ENCODE results near the gene ZNF135.

ZNF135 gene

GRCh38 chr19:58088521-58089052 lies 29.5 kb downstream of the ZNF135 start:
- Histone ChIP-seq H3K4me3 (ENCODE audit: low read depth, low read length) (no peak overlapping the region), H3K27ac (no peak overlapping the region), H3K9me3 (ENCODE audit: severe bottlenecking) (no peaks in the 10 kb centered on the region), H3K27me3 (ENCODE audit: insufficient read depth, low read depth, severe bottlenecking) (no peaks in the 10 kb centered on the region), H3K36me3 (peaks cover 29% of the 10 kb centered on the region)
- DNase-seq = no peak
- no peak for TF ChIP-seq CTCF (IDR thresholded peaks at IDR 0.05; ENCODE audit: low read depth, low read length)

GRCh38 chr19:58089846-58090245 lies 30.8 kb downstream of the ZNF135 start:
- no peak for DNase-seq
- H3K36me3 ChIP-seq = peaks cover 18% of the 10 kb centered on the region
- H3K27ac ChIP-seq = no peak overlapping the region
- H3K4me3 ChIP-seq (ENCODE audit: low read depth, low read length) = no peak overlapping the region
- H3K27me3 ChIP-seq (ENCODE audit: insufficient read depth, low read depth, severe bottlenecking) = no peaks in the 10 kb centered on the region
- TF ChIP-seq CTCF (IDR thresholded peaks at IDR 0.05; ENCODE audit: low read depth, low read length) = no peak
- no peaks in the 10 kb centered on the region for H3K9me3 ChIP-seq (ENCODE audit: severe bottlenecking)

GRCh38 chr19:58091251-58091995 lies 32.3 kb downstream of the ZNF135 start:
- peaks cover 5% of the 10 kb centered on the region for H3K36me3 ChIP-seq
- no peak for DNase-seq
- H3K27me3 ChIP-seq (ENCODE audit: insufficient read depth, low read depth, severe bottlenecking) = no peaks in the 10 kb centered on the region
- TF ChIP-seq CTCF (IDR thresholded peaks at IDR 0.05; ENCODE audit: low read depth, low read length) = no peak
- H3K4me3 ChIP-seq (ENCODE audit: low read depth, low read length) = no peak overlapping the region
- H3K27ac ChIP-seq = no peak overlapping the region
- H3K9me3 ChIP-seq (ENCODE audit: severe bottlenecking) = no peaks in the 10 kb centered on the region

- Histone ChIP-seq H3K36me3 (peaks cover 5% of the 10 kb centered on the region), H3K4me3 (ENCODE audit: low read depth, low read length) (no peak overlapping the region), H3K9me3 (ENCODE audit: severe bottlenecking) (no peaks in the 10 kb centered on the region), H3K27ac (no peak overlapping the region), H3K27me3 (ENCODE audit: insufficient read depth, low read depth, severe bottlenecking) (no peaks in the 10 kb centered on the region)
- no peak for DNase-seq
- no peak for TF ChIP-seq CTCF (IDR thresholded peaks at IDR 0.05; ENCODE audit: low read depth, low read length)
Measured at GRCh38 chr19:58093071-58093470, 34.0 kb downstream of the ZNF135 start.

GRCh38 chr19:58095328-58095727 lies 36.2 kb downstream of the ZNF135 start:
- no peaks in the 10 kb centered on the region for H3K27me3 ChIP-seq (ENCODE audit: insufficient read depth, low read depth, severe bottlenecking)
- TF ChIP-seq CTCF (IDR thresholded peaks at IDR 0.05; ENCODE audit: low read depth, low read length) = no peak
- peaks cover 8% of the 10 kb centered on the region for H3K9me3 ChIP-seq (ENCODE audit: severe bottlenecking)
- DNase-seq = no peak
- 0 out of 2 replicates have a peak, but pooled peaks cover 4% of the 10 kb centered on the region for H3K36me3 ChIP-seq
- H3K4me3 ChIP-seq (ENCODE audit: low read depth, low read length) = no peak overlapping the region
- no peak overlapping the region for H3K27ac ChIP-seq
